Colonic mucosa (tissue), 4 donors: ENCODE data around the gene HTRA2. TPM values are rescaled to one million over a fixed set of nuclear protein-coding genes. Genes with fewer than 3 reads are reported as not detected.
A peak's percentile ranks its signal among the peaks of the same experiment; 100 is the strongest.

ENCODE experiments used
- DNase-seq: peaks from one replicate; pipeline ENCODE4 v3.0.0-alpha.2; 2020
- H3K27ac ChIP-seq: fragments of 200-600 bp; one replicate; pipeline ENCODE4 v1.8.0; 2021
- H3K27me3 ChIP-seq: fragments of 200-600 bp; one replicate; pipeline ENCODE4 v1.8.0; 2021
- H3K36me3 ChIP-seq: fragments of 200-600 bp; one replicate; pipeline ENCODE4 v1.8.0; 2021
- H3K4me1 ChIP-seq: fragments of 200-600 bp; one replicate; pipeline ENCODE4 v1.8.0; 2021; ENCODE audit warnings: mild to moderate bottlenecking
- H3K4me3 ChIP-seq: fragments of 200-600 bp; one replicate; pipeline ENCODE4 v1.8.0; 2021
- H3K9ac ChIP-seq, 2 donors: one replicate each; pipeline ENCODE4 v1.7.0; 2013; ENCODE audit warnings: control low read depth in 2 of 2, low read depth in 2 of 2, low read length in 2 of 2
- H3K9me3 ChIP-seq: fragments of 200-600 bp; one replicate; pipeline ENCODE4 v1.8.0; 2021
- intact Hi-C: fragments of 100-400 bp; cut with DNase I; formaldehyde crosslinking; loops from one replicate; pipeline ENCODE4 v1.14.1; 2022
- total RNA-seq, 2 donors: library from RNA; stranded (reverse); fragmentation: NEBNext Ultra II Directional in 1 of 2; extraction: Animal tissue kit (Norgen Biotek cat#: 25700) in 1 of 2; gene quantifications; one replicate each; pipeline ENCODE4 v1.2.1, GENCODE V29; 2021
- TF ChIP-seq, protein P1 (sequence below): fragments of 200-600 bp; IDR thresholded peaks from one replicate; pipeline ENCODE4 v1.8.0; 2022; ENCODE audit warnings: antibody characterized with exemption, mild to moderate bottlenecking
- donor health status: healthy.
- donor health status: DM: no; HTN: no; CAD: no.
- donor health status: DM: no; HTN: no; CAD: no.

Gene HTRA2
- total RNA-seq, 2 donors from 2014 or later, result 26.3 to 41.5 TPM

DNA sequence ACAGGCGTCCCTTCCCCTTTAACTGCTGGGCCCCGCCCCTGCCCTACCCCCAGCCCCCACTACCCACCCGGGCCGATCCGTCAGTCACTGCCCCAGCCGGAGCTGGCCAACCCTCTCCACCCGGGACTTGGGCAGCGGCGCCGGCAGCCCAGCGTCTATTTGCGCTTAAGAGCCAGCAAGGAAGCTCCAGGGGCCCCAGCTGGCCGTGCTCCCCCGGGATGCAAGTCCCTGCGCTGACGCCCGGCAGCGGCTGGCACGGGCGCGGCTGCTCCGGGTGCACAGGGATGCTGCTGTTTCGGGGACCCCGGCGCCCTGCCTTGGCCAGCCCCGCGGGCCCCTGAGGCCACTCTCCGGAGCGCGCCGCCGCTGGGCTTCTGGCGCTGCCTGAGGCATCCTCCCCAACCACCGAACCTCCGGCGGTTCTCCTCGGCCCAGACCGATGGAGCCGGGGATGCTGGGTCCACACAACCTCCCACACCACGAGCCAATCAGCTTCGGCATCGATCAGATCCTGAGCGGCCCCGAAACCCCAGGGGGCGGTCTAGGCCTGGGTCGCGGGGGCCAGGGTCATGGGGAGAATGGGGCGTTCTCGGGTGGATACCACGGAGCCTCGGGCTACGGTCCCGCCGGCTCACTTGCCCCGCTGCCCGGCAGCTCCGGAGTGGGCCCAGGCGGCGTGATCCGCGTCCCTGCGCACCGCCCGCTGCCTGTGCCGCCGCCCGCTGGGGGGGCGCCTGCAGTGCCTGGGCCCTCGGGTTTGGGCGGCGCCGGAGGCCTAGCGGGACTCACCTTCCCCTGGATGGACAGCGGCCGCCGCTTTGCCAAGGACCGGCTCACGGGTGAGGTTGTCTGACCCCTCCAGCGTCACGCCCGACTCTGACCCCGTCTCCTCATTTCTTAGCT is 15.1 kb upstream of the HTRA2 start, which contains the start of gene TLX2:
TLX2 (plus strand) TSS at position 83 of the 903 bp plus-strand sequence; CDS start at position 440, 357 bp downstream.
- peaks cover 67% of the 10 kb centered on the region for H3K27me3 ChIP-seq
- H3K36me3 ChIP-seq, result no peaks in the 10 kb centered on the region
- no peak within 1 kb of the TSS for H3K9ac ChIP-seq
- intact Hi-C loops, result no loop called here
- peaks cover 18% of the 10 kb centered on the region for H3K4me1 ChIP-seq
- H3K4me3 ChIP-seq, result no peak within 1 kb of the TSS
- no peak within 1 kb of the TSS for H3K27ac ChIP-seq
- TF ChIP-seq, protein P1, sequence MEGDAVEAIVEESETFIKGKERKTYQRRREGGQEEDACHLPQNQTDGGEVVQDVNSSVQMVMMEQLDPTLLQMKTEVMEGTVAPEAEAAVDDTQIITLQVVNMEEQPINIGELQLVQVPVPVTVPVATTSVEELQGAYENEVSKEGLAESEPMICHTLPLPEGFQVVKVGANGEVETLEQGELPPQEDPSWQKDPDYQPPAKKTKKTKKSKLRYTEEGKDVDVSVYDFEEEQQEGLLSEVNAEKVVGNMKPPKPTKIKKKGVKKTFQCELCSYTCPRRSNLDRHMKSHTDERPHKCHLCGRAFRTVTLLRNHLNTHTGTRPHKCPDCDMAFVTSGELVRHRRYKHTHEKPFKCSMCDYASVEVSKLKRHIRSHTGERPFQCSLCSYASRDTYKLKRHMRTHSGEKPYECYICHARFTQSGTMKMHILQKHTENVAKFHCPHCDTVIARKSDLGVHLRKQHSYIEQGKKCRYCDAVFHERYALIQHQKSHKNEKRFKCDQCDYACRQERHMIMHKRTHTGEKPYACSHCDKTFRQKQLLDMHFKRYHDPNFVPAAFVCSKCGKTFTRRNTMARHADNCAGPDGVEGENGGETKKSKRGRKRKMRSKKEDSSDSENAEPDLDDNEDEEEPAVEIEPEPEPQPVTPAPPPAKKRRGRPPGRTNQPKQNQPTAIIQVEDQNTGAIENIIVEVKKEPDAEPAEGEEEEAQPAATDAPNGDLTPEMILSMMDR, result no peak
- DNase-seq, result no peak
- no peaks in the 10 kb centered on the region for H3K9me3 ChIP-seq

- DNase-seq, result no peak
These were observed 14.3 kb upstream of the HTRA2 start for GRCh38 chr2:74515271-74515980.

GRCh38 chr2:74515981-74516633 is 13.6 kb upstream of the HTRA2 start:
- intact Hi-C loops, result no loop called here
- TF ChIP-seq, protein P1, result no peak
- peak overlapping the region; percentile 31 for H3K4me3 ChIP-seq
- H3K9ac ChIP-seq, result no peak overlapping the region
- H3K36me3 ChIP-seq, result no peaks in the 10 kb centered on the region
- H3K27ac ChIP-seq, result no peak overlapping the region
- H3K27me3 ChIP-seq, result peaks cover 55% of the 10 kb centered on the region
- no peaks in the 10 kb centered on the region for H3K9me3 ChIP-seq
- peak; percentile 77 for DNase-seq
- H3K4me1 ChIP-seq, result peaks cover 18% of the 10 kb centered on the region

More at GRCh38 chr2:74515271-74515980, 14.3 kb upstream of the HTRA2 start:
- Histone ChIP-seq H3K9ac (no peak overlapping the region), H3K36me3 (no peaks in the 10 kb centered on the region), H3K27ac (no peak overlapping the region), H3K27me3 (peaks cover 60% of the 10 kb centered on the region), H3K4me1 (peaks cover 18% of the 10 kb centered on the region), H3K4me3 (peak overlapping the region; percentile 31), H3K9me3 (no peaks in the 10 kb centered on the region)
- TF ChIP-seq, protein P1, result no peak
- intact Hi-C loops, result no loop called here

- intact Hi-C loops, result no loop called here
- Histone ChIP-seq H3K27ac (no peak overlapping the region), H3K4me3 (no peak overlapping the region), H3K27me3 (peaks cover 50% of the 10 kb centered on the region), H3K36me3 (no peaks in the 10 kb centered on the region), H3K4me1 (peaks cover 18% of the 10 kb centered on the region), H3K9ac (no peak overlapping the region), H3K9me3 (no peaks in the 10 kb centered on the region)
- DNase-seq, result no peak
- TF ChIP-seq, protein P1, result no peak
These were observed 13.1 kb upstream of the HTRA2 start for GRCh38 chr2:74516650-74517049.

GRCh38 chr2:74522516-74522915 is 7.2 kb upstream of the HTRA2 start:
- H3K9ac ChIP-seq, result no peak overlapping the region
- H3K36me3 ChIP-seq, result peaks cover 9% of the 10 kb centered on the region
- no peak for DNase-seq
- TF ChIP-seq, protein P1, result no peak
- no peaks in the 10 kb centered on the region for H3K4me1 ChIP-seq
- H3K9me3 ChIP-seq, result no peaks in the 10 kb centered on the region
- H3K27ac ChIP-seq, result no peak overlapping the region
- intact Hi-C loops, result no loop called here
- H3K4me3 ChIP-seq, result no peak overlapping the region
- H3K27me3 ChIP-seq, result no peaks in the 10 kb centered on the region
